Measurements from ENCODE around the gene NKX2-3.
A peak's percentile ranks its signal among the peaks of the same experiment; 100 is the strongest.

The NKX2-3 gene

GRCh38 chr10:99532687-99533495, at the start of gene NKX2-3:
NKX2-3 (plus strand) TSS chr10:99532942; CDS start chr10:99533132, 190 bp downstream.
- no peak for TF ChIP-seq CTCF (IDR thresholded peaks at IDR 0.05; ENCODE audit: insufficient read depth, low read depth, low read length, missing control alignments)
- no peak within 1 kb of the TSS for H3K4me3 ChIP-seq (ENCODE audit: low read depth, low read length)
- peak; percentile 68 for DNase-seq (ENCODE audit: low read depth)

GRCh38 chr10:99484626-99485581, 47.8 kb upstream of the NKX2-3 start:
- no peak overlapping the region for H3K4me3 ChIP-seq (ENCODE audit: low read depth, low read length)
- DNase-seq (ENCODE audit: low read depth): no peak
- TF ChIP-seq CTCF (IDR thresholded peaks at IDR 0.05; ENCODE audit: insufficient read depth, low read depth, low read length, missing control alignments): no peak

GRCh38 chr10:99487125-99487807, 45.5 kb upstream of the NKX2-3 start:
- no peak for DNase-seq (ENCODE audit: low read depth)
- H3K4me3 ChIP-seq (ENCODE audit: low read depth, low read length): no peak overlapping the region
- TF ChIP-seq CTCF (IDR thresholded peaks at IDR 0.05; ENCODE audit: insufficient read depth, low read depth, low read length, missing control alignments): no peak

GRCh38 chr10:99489271-99489670, 43.5 kb upstream of the NKX2-3 start:
- TF ChIP-seq CTCF (IDR thresholded peaks at IDR 0.05; ENCODE audit: insufficient read depth, low read depth, low read length, missing control alignments): no peak
- no peak for DNase-seq (ENCODE audit: low read depth)
- H3K4me3 ChIP-seq (ENCODE audit: low read depth, low read length): no peak overlapping the region

- no peak for TF ChIP-seq CTCF (IDR thresholded peaks at IDR 0.05; ENCODE audit: insufficient read depth, low read depth, low read length, missing control alignments)
- no peak for DNase-seq (ENCODE audit: low read depth)
- H3K4me3 ChIP-seq (ENCODE audit: low read depth, low read length): no peak overlapping the region
Measured at GRCh38 chr10:99497343-99498025, 35.3 kb upstream of the NKX2-3 start.

- no peak for TF ChIP-seq CTCF (IDR thresholded peaks at IDR 0.05; ENCODE audit: insufficient read depth, low read depth, low read length, missing control alignments)
- no peak for DNase-seq (ENCODE audit: low read depth)
- no peak overlapping the region for H3K4me3 ChIP-seq (ENCODE audit: low read depth, low read length)
Measured at GRCh38 chr10:99506416-99506815, 26.3 kb upstream of the NKX2-3 start.

Measured in GM12865 (cell line).